OCI-LY3 (cell line): ENCODE measurements around the gene ZNG1B.
"Not testable (repeated sequence)": the region's sequence is repeated elsewhere in the genome, so short reads cannot be mapped to it uniquely, and the experiment has no call there.

ENCODE experiments used
- H2AFZ ChIP-seq: fragments of 200-600, 300-600 bp; shearing (Covaris generic); 2 replicates; pipeline ENCODE4 v1.6.0; 2014; ENCODE audit warnings: antibody characterized with exemption, low read depth, low read length
- H3K27ac ChIP-seq: fragments of 200-600, 300-600 bp; sonication (generic); 2 replicates; pipeline ENCODE4 v1.5.1; 2014; ENCODE audit warnings: mild to moderate bottlenecking, low read length, moderate library complexity, mixed read lengths
- H3K27me3 ChIP-seq: fragments of 200-600, 300-600 bp; sonication (generic); 2 replicates; pipeline ENCODE4 v1.6.1; 2014; ENCODE audit warnings: low read depth, low read length, mixed read lengths
- H3K36me3 ChIP-seq: fragments of 200-600, 300-600 bp; sonication (generic); replicated peaks from 2 replicates; pipeline ENCODE3; 2014; ENCODE audit warnings: low read depth, low read length, mixed read lengths
- H3K4me1 ChIP-seq: fragments of 300-600, 200-600 bp; sonication (generic); 2 replicates; pipeline ENCODE4 v1.6.1; 2014; ENCODE audit warnings: low read length, mixed read lengths
- H3K4me2 ChIP-seq: fragments of 200-600, 300-600 bp; sonication (generic); 2 replicates; pipeline ENCODE4 v1.6.1; 2014; ENCODE audit warnings: low read length, mixed read lengths
- H3K4me3 ChIP-seq: fragments of 300-600, 200-600 bp; sonication (generic); 2 replicates; pipeline ENCODE4 v1.5.1; 2014; ENCODE audit warnings: antibody characterized with exemption, mild to moderate bottlenecking, low read length, moderate library complexity
- H3K79me2 ChIP-seq: fragments of 300-600, 200-600 bp; shearing (Covaris generic); 2 replicates; pipeline ENCODE4 v1.6.1; 2014; ENCODE audit warnings: mild to moderate bottlenecking, low read length, mixed read lengths
- H3K9ac ChIP-seq: fragments of 300-600, 200-600 bp; shearing (Covaris generic); 2 replicates; pipeline ENCODE4 v1.6.0; 2014; ENCODE audit warnings: mild to moderate bottlenecking, low read length, moderate library complexity
- H3K9me3 ChIP-seq: fragments of 200-600, 300-600 bp; shearing (Covaris generic); 2 replicates; pipeline ENCODE4 v1.6.1; 2014; ENCODE audit warnings: low read length, mixed read lengths; ENCODE audit not compliant: insufficient read depth
- H4K20me1 ChIP-seq: fragments of 200-600, 300-600 bp; sonication (generic); 2 replicates; pipeline ENCODE4 v1.6.1; 2016; ENCODE audit warnings: low read length, mixed read lengths; ENCODE audit not compliant: insufficient read depth

ZNG1B gene

GRCh38 chr2:113498365-113498764 is 60.9 kb downstream of the ZNG1B start, which contains the start of gene FOXD4L1:
TSS of gene FOXD4L1 (plus strand) at chr2:113498665. CDS start at chr2:113499257, 592 bp downstream.
- not testable (repeated sequence) for H4K20me1 ChIP-seq, H3K79me2 ChIP-seq, H3K9me3 ChIP-seq, H3K4me1 ChIP-seq, H3K27me3 ChIP-seq, H3K27ac ChIP-seq, H2AFZ ChIP-seq, H3K9ac ChIP-seq, H3K4me3 ChIP-seq, H3K36me3 ChIP-seq, H3K4me2 ChIP-seq

- not testable (repeated sequence) for H3K27me3 ChIP-seq, H3K27ac ChIP-seq, H3K4me3 ChIP-seq, H3K9me3 ChIP-seq, H3K4me2 ChIP-seq, H4K20me1 ChIP-seq, H2AFZ ChIP-seq, H3K9ac ChIP-seq, H3K79me2 ChIP-seq, H3K36me3 ChIP-seq, H3K4me1 ChIP-seq
These were observed 61.8 kb downstream of the ZNG1B start for GRCh38 chr2:113499019-113499885.

GRCh38 chr2:113499886-113500722 is 62.6 kb downstream of the ZNG1B start:
- not testable (repeated sequence) for H3K79me2 ChIP-seq, H4K20me1 ChIP-seq, H3K27ac ChIP-seq, H3K4me2 ChIP-seq, H3K4me1 ChIP-seq, H3K9ac ChIP-seq, H3K27me3 ChIP-seq, H2AFZ ChIP-seq, H3K9me3 ChIP-seq, H3K36me3 ChIP-seq, H3K4me3 ChIP-seq

- not testable (repeated sequence) for H2AFZ ChIP-seq, H3K27me3 ChIP-seq, H3K4me2 ChIP-seq, H3K9ac ChIP-seq, H3K4me1 ChIP-seq, H3K36me3 ChIP-seq, H3K4me3 ChIP-seq, H3K9me3 ChIP-seq, H3K79me2 ChIP-seq, H3K27ac ChIP-seq, H4K20me1 ChIP-seq
These were observed 63.2 kb downstream of the ZNG1B start for GRCh38 chr2:113500723-113501038.

GRCh38 chr2:113502216-113503093 is 65.0 kb downstream of the ZNG1B start:
- H3K4me2 ChIP-seq, H3K36me3 ChIP-seq, H3K27me3 ChIP-seq, H3K79me2 ChIP-seq, H3K9me3 ChIP-seq, H3K9ac ChIP-seq, H2AFZ ChIP-seq, H3K27ac ChIP-seq, H4K20me1 ChIP-seq, H3K4me3 ChIP-seq, H3K4me1 ChIP-seq: not testable (repeated sequence)

- H3K27me3 ChIP-seq, H3K9ac ChIP-seq: not testable (repeated sequence)
These were observed 65.9 kb downstream of the ZNG1B start for GRCh38 chr2:113503094-113504042.

GRCh38 chr2:113504081-113504480 is 66.6 kb downstream of the ZNG1B start:
- H3K4me1 ChIP-seq, H2AFZ ChIP-seq, H3K79me2 ChIP-seq, H3K27me3 ChIP-seq, H4K20me1 ChIP-seq, H3K27ac ChIP-seq, H3K4me2 ChIP-seq, H3K9ac ChIP-seq, H3K4me3 ChIP-seq, H3K36me3 ChIP-seq, H3K9me3 ChIP-seq: not testable (repeated sequence)

More at GRCh38 chr2:113503094-113504042, 65.9 kb downstream of the ZNG1B start:
- H3K79me2 ChIP-seq, H3K4me3 ChIP-seq, H3K4me2 ChIP-seq, H4K20me1 ChIP-seq, H3K27ac ChIP-seq, H2AFZ ChIP-seq, H3K36me3 ChIP-seq, H3K9me3 ChIP-seq, H3K4me1 ChIP-seq: not testable (repeated sequence)

- H3K4me1 ChIP-seq, H3K27ac ChIP-seq, H3K9ac ChIP-seq, H3K79me2 ChIP-seq, H3K36me3 ChIP-seq, H4K20me1 ChIP-seq, H2AFZ ChIP-seq, H3K9me3 ChIP-seq, H3K27me3 ChIP-seq, H3K4me3 ChIP-seq, H3K4me2 ChIP-seq: not testable (repeated sequence)
These were observed 70.1 kb downstream of the ZNG1B start for GRCh38 chr2:113507394-113508140.
